ENCODE data around the gene CCL7.

CCL7 gene

DNA sequence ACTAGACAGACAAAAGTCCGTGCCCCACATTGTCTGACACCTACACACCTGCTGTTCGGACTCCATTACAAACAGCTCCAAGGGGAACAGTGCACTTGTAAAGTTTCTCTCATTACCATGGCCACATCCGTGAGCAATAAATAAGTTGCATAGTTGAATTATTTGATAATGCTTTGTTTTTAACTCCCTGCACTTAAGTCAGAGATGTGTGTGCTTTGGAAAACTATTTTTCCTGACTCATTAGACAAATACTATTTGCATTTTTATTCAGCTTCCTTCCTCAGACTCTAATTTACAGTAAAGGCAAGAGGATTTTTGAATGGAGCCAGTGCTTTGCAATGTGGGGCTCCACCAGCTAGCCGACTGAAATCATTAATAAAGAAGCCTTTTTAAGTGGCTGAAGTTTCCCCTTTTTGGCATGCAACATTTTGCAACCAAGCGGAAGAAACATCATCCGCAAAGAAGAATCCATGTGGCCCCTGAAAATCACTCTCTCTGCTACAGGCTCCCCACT lies 21.5 kb upstream of the CCL7 start:
- peak overlapping the region; percentile 4 to 67 (median 42) for H3K27ac Mint-ChIP-seq
- peaks cover 11% of the 10 kb centered on the region for H3K27me3 Mint-ChIP-seq (ENCODE audit: low read depth)
- H3K9me3 Mint-ChIP-seq: no peaks in the 10 kb centered on the region
- TF ChIP-seq, protein P1, sequence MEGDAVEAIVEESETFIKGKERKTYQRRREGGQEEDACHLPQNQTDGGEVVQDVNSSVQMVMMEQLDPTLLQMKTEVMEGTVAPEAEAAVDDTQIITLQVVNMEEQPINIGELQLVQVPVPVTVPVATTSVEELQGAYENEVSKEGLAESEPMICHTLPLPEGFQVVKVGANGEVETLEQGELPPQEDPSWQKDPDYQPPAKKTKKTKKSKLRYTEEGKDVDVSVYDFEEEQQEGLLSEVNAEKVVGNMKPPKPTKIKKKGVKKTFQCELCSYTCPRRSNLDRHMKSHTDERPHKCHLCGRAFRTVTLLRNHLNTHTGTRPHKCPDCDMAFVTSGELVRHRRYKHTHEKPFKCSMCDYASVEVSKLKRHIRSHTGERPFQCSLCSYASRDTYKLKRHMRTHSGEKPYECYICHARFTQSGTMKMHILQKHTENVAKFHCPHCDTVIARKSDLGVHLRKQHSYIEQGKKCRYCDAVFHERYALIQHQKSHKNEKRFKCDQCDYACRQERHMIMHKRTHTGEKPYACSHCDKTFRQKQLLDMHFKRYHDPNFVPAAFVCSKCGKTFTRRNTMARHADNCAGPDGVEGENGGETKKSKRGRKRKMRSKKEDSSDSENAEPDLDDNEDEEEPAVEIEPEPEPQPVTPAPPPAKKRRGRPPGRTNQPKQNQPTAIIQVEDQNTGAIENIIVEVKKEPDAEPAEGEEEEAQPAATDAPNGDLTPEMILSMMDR (IDR thresholded peaks at IDR 0.05; ENCODE audit: unreplicated experiment in 3 of 3): no peak
- no peak overlapping the region for H3K4me3 Mint-ChIP-seq
- H3K36me3 Mint-ChIP-seq (ENCODE audit: low read depth): no peaks in the 10 kb centered on the region
- peaks cover 52% of the 10 kb centered on the region for H3K4me1 Mint-ChIP-seq

DNA sequence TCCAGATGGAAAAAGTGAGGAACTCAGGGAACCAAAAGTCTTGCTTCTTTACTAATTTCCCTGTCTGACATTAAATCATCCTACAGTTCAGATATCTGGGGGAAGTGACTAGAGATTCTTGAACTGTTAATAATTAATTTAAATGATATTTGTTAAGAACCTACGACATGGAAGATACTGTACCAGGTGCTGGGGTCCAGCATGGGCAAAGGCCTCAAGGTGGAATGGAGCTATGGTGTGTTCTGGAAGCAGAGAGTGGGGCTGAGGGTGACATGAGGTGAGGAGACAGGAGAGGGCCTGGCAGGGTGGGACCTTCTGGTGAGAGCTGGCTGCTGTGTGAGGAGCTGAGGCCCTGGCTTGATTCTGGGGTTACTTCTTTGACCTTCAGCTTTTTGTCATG lies 21.0 kb upstream of the CCL7 start:
- TF ChIP-seq, protein P1 (IDR thresholded peaks at IDR 0.05; ENCODE audit: unreplicated experiment in 3 of 3): no peak
- no peak overlapping the region for H3K4me3 Mint-ChIP-seq
- no peaks in the 10 kb centered on the region for H3K36me3 Mint-ChIP-seq (ENCODE audit: low read depth)
- H3K27me3 Mint-ChIP-seq (ENCODE audit: low read depth): peaks cover 11% of the 10 kb centered on the region
- H3K4me1 Mint-ChIP-seq: peaks cover 57% of the 10 kb centered on the region
- no peaks in the 10 kb centered on the region for H3K9me3 Mint-ChIP-seq
- H3K27ac Mint-ChIP-seq: peak overlapping the region; percentile 4 to 67 (median 42)

DNA sequence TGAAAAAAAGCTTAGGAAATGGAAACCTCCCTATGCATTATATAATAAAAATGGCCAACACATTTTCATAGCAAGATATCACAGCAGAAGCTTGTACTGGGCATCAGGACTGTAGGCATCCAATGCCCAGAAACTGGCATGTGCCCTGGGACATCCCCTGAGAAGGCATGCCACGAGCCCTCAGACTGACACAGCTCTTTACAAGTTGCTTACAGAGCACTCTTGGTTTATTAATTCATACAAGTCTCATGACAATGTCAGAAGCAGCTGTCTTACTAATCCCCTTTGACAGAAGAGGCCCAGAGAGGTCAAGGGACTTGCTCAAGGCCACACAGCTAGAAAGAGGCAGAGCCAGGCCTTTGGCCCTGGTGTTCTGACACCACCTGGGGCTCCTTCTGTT lies 20.5 kb upstream of the CCL7 start:
- no peaks in the 10 kb centered on the region for H3K9me3 Mint-ChIP-seq
- H3K27me3 Mint-ChIP-seq (ENCODE audit: low read depth): peaks cover 11% of the 10 kb centered on the region
- H3K36me3 Mint-ChIP-seq (ENCODE audit: low read depth): no peaks in the 10 kb centered on the region
- TF ChIP-seq, protein P1 (IDR thresholded peaks at IDR 0.05; ENCODE audit: unreplicated experiment in 3 of 3): no peak
- peak overlapping the region in 2 of 3 experiments; percentile 42 to 67 for H3K27ac Mint-ChIP-seq
- H3K4me1 Mint-ChIP-seq: peaks cover 61% of the 10 kb centered on the region
- no peak overlapping the region for H3K4me3 Mint-ChIP-seq

DNA sequence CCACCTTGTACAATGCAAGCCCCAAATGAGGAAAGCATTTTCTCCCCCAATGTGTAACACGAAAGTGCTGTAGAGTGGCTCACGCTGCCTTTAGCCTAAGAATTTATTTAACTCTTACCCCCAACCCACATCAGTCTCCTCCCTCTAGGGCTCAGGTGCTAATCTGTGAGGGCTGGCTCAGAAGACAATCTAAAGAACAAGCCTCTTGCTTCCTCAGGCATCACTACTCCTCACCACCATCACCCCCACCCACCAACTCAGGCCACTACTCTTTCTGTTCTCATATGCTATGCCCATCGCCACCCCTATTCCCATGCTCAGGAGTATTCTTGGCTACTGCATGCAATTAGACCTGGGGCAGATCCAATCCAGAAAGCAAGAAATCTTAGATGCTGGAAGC lies 18.8 kb upstream of the CCL7 start:
- H3K36me3 Mint-ChIP-seq (ENCODE audit: low read depth): no peaks in the 10 kb centered on the region
- H3K27me3 Mint-ChIP-seq (ENCODE audit: low read depth): peaks cover 11% of the 10 kb centered on the region
- no peaks in the 10 kb centered on the region for H3K9me3 Mint-ChIP-seq
- peak overlapping the region; percentile 51 to 97 (median 96) for H3K27ac Mint-ChIP-seq
- TF ChIP-seq, protein P1 (IDR thresholded peaks at IDR 0.05; ENCODE audit: unreplicated experiment in 3 of 3): no peak
- H3K4me1 Mint-ChIP-seq: peaks cover 70% of the 10 kb centered on the region
- H3K4me3 Mint-ChIP-seq: peak overlapping the region in 1 of 3 experiments; percentile 10

DNA sequence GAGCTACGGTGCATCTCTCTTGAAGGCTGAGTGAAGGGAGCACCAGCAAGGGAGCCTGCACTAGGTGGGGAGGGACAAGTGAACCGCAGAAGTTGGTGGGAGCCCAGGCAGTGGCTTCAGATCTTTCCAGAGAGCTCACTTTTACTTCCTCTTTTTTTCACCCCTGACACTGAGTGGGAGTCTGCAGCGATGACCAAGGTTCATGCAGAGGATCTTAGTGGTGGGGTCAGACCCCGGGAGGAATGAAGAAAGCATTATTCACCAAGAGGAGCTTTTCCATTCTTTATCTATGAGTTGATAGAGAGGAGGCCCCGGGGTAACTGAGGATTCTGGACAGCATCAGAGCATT lies 18.0 kb upstream of the CCL7 start:
- Mint-ChIP-seq H3K4me1 (peaks cover 70% of the 10 kb centered on the region), H3K4me3 (no peak overlapping the region), H3K27me3 (ENCODE audit: low read depth) (peaks cover 8% of the 10 kb centered on the region), H3K9me3 (no peaks in the 10 kb centered on the region), H3K36me3 (ENCODE audit: low read depth) (no peaks in the 10 kb centered on the region), H3K27ac (peak overlapping the region; percentile 95 to 97 (median 96))
- TF ChIP-seq, protein P1 (IDR thresholded peaks at IDR 0.05; ENCODE audit: unreplicated experiment in 3 of 3): no peak

DNA sequence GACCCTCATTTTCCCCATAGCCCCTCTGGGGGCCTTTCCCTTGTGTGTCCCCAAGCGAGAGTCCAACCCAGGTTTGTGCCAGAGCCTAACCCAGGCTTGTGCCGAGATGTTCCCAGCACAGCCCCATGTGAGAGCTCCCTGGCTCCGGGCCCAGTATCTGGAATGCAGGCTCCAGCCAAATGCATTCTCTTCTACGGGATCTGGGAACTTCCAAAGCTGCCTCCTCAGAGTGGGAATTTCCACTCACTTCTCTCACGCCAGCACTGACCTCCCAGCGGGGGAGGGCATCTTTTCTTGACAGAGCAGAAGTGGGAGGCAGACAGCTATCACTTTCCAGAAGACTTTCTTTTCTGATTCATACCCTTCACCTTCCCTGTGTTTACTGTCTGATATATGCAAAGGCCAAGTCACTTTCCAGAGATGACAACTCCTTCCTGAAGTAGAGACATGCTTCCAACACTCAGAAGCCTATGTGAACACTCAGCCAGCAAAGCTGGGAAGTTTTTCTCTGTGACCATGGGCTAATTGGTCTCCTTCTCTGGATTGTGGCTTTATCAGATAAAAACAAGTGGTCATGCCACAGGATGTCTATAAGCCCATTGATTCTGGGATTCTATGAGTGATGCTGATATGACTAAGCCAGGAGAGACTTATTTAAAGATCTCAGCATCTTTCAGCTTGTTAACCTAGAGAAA lies 17.4 kb upstream of the CCL7 start:
- TF ChIP-seq, protein P1 (IDR thresholded peaks at IDR 0.05; ENCODE audit: unreplicated experiment in 3 of 3): no peak
- H3K27me3 Mint-ChIP-seq (ENCODE audit: low read depth): peaks cover 8% of the 10 kb centered on the region
- peaks cover 70% of the 10 kb centered on the region for H3K4me1 Mint-ChIP-seq
- peak overlapping the region; percentile 95 to 97 (median 96) for H3K27ac Mint-ChIP-seq
- H3K4me3 Mint-ChIP-seq: peak overlapping the region; percentile 34 to 55 (median 53)
- H3K36me3 Mint-ChIP-seq (ENCODE audit: low read depth): no peaks in the 10 kb centered on the region
- no peaks in the 10 kb centered on the region for H3K9me3 Mint-ChIP-seq
